ENCODE data around the gene DDRGK1. TPM values are rescaled to one million over a fixed set of nuclear protein-coding genes. Genes with fewer than 3 reads are reported as not detected.

Gene DDRGK1
- total and polyA plus RNA-seq, 2 donors from 2014 or later, result 81.8 to 92.5 TPM

DNA sequence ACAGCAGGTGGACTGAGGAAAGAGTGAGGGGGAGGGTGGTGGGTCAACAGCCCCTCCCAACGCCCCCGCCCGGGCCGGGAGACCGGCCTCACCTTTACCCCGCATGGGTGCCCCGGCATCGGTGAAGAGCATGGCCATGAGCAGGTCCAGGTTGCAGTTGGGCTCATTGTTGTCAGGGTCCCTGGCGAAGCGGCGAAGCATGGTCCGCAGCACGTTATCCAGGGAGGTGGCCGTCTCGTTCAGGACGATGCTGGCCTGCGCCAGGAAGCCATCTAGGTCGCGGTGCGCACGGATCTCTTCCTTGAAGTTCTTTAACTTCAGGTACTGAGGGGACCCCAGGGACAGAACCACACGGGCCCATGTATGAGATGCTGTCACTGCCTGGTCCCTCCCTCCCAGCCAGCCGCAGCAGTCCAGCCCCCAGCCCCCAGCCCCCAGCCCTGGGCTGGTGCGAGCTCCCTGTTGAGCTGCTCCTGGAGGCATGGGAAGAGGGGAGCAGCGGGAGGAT lies 29.6 kb upstream of the DDRGK1 start:
- no peak for FAIRE-seq
- peaks cover 3% of the 10 kb centered on the region for H3K27me3 ChIP-seq (ENCODE audit: control insufficient read depth, insufficient read depth, low read length)
- no peaks in the 10 kb centered on the region for H3K36me3 ChIP-seq (ENCODE audit: control insufficient read depth in 2 of 3, insufficient read depth in 3 of 3, low read length in 3 of 3)
- DNase-seq, result no peak
- H3K9me3 ChIP-seq (ENCODE audit: control insufficient read depth in 2 of 3, insufficient read depth in 1 of 3, low read length in 3 of 3), result no peaks in the 10 kb centered on the region
- no peak overlapping the region for H3K9ac ChIP-seq (ENCODE audit: low read length in 3 of 3)
- intact Hi-C loops (cut with DNase I), result no loop called here
- TF ChIP-seq, protein P1, sequence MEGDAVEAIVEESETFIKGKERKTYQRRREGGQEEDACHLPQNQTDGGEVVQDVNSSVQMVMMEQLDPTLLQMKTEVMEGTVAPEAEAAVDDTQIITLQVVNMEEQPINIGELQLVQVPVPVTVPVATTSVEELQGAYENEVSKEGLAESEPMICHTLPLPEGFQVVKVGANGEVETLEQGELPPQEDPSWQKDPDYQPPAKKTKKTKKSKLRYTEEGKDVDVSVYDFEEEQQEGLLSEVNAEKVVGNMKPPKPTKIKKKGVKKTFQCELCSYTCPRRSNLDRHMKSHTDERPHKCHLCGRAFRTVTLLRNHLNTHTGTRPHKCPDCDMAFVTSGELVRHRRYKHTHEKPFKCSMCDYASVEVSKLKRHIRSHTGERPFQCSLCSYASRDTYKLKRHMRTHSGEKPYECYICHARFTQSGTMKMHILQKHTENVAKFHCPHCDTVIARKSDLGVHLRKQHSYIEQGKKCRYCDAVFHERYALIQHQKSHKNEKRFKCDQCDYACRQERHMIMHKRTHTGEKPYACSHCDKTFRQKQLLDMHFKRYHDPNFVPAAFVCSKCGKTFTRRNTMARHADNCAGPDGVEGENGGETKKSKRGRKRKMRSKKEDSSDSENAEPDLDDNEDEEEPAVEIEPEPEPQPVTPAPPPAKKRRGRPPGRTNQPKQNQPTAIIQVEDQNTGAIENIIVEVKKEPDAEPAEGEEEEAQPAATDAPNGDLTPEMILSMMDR (IDR thresholded peaks at IDR 0.05; ENCODE audit: borderline replicate concordance, extremely low read depth, insufficient read depth), result no peak
- H3K27ac ChIP-seq (ENCODE audit: low read depth in 2 of 2, low read length in 2 of 2), result no peak overlapping the region
- H3K4me1 ChIP-seq (ENCODE audit: control insufficient read depth in 2 of 3, insufficient read depth in 2 of 3, low read depth in 1 of 3, low read length in 3 of 3), result no peaks in the 10 kb centered on the region
- H3K4me3 ChIP-seq (ENCODE audit: low read length in 3 of 3), result no peak overlapping the region

DNA sequence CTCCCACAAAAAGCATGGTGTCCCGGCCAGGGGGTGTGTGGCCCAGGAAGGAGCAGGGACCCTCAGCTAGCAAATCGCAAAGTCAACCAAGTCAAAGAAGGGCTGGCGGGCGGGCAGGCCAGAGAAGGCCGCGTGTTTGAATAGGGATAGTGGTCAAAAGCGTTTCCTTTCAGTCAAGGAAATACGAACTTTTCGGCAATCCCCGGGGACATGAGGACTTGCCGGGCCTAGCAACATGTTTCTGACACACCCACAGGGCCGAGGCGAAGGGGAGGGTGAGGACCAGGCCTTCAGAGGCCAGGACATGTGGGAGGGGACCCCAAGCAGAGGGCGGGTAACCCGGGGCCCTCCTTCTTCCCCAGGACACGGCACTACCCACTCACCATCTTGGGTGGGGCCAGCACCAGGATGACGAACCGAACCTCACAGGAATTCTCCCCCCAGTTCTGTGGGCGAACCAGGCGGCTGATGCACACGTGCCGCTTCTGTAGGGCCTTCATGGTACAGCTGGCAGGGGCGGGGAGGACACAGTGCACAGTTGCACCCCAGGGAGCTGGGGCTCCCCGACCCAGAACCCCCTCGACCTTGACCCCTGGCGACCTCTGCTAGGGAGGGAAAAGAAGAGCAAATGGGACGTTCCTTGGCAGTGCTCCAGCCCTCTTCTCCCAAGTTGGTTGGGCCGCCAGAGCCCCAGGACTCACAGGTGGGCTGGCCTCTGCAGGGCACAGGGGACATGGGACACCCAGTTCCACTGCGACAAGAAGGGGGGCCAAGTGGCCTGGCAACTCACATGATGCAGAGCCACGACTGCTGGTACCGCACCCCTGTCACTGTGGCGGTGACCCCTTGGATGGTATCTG lies 28.9 kb upstream of the DDRGK1 start:
- Histone ChIP-seq H3K27ac (ENCODE audit: low read depth in 2 of 2, low read length in 2 of 2) (no peak overlapping the region), H3K9ac (ENCODE audit: low read length in 3 of 3) (no peak overlapping the region), H3K27me3 (ENCODE audit: control insufficient read depth, insufficient read depth, low read length) (peaks cover 3% of the 10 kb centered on the region), H3K4me1 (ENCODE audit: control insufficient read depth in 2 of 3, insufficient read depth in 2 of 3, low read depth in 1 of 3, low read length in 3 of 3) (no peaks in the 10 kb centered on the region), H3K36me3 (ENCODE audit: control insufficient read depth in 2 of 3, insufficient read depth in 3 of 3, low read length in 3 of 3) (no peaks in the 10 kb centered on the region), H3K9me3 (ENCODE audit: control insufficient read depth in 2 of 3, insufficient read depth in 1 of 3, low read length in 3 of 3) (no peaks in the 10 kb centered on the region), H3K4me3 (ENCODE audit: low read length in 3 of 3) (no peak overlapping the region)
- DNase-seq (no peak), FAIRE-seq (no peak)
- intact Hi-C loops (cut with DNase I), result no loop called here
- TF ChIP-seq, protein P1 (IDR thresholded peaks at IDR 0.05; ENCODE audit: borderline replicate concordance, extremely low read depth, insufficient read depth), result no peak

DNA sequence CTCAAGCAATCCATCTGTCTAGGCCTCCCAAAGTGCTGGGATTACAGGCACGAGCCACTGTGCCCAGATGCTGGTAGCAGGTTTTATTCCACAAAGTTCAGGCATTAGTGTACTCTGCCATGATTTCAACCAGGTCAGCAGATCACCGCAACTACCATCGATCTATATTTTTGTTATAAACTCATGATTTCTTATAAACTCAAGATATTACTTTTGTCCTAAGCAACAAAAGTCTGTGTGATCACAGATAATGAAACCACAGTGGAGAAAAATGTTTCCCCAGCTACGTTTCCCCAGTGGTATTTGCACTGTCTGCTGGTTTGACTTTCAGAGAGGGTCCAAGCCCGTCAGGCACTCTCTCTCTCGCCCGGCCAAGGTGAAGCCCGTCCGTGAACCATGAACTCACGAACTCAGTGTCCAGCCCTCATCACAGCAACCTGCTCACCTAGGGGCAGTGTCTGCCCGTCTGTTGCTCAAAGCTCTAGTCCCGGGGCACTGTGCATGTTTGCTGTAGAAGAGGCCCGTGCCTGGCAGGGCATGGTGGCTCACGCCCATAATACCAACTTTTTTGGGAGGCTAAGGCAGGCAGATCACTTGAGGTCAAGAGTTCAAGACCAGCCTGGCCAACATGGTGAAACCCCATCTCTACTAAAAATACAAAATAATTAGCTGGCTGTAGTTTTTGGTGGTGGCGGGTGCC lies 27.6 kb upstream of the DDRGK1 start:
- TF ChIP-seq, protein P1 (IDR thresholded peaks at IDR 0.05; ENCODE audit: borderline replicate concordance, extremely low read depth, insufficient read depth), result no peak
- intact Hi-C loops (cut with DNase I), result no loop called here
- FAIRE-seq, result no peak

More for the DNA sequence above, 27.6 kb upstream of the DDRGK1 start:
- no peak overlapping the region for H3K9ac ChIP-seq (ENCODE audit: low read length in 3 of 3)
- H3K27ac ChIP-seq (ENCODE audit: low read depth in 2 of 2, low read length in 2 of 2), result no peak overlapping the region
- no peaks in the 10 kb centered on the region for H3K4me1 ChIP-seq (ENCODE audit: control insufficient read depth in 2 of 3, insufficient read depth in 2 of 3, low read depth in 1 of 3, low read length in 3 of 3)
- H3K9me3 ChIP-seq (ENCODE audit: control insufficient read depth in 2 of 3, insufficient read depth in 1 of 3, low read length in 3 of 3), result no peaks in the 10 kb centered on the region
- no peak overlapping the region for H3K4me3 ChIP-seq (ENCODE audit: low read length in 3 of 3)
- H3K36me3 ChIP-seq (ENCODE audit: control insufficient read depth in 2 of 3, insufficient read depth in 3 of 3, low read length in 3 of 3), result no peaks in the 10 kb centered on the region
- DNase-seq, result no peak
- H3K27me3 ChIP-seq (ENCODE audit: control insufficient read depth, insufficient read depth, low read length), result peaks cover 3% of the 10 kb centered on the region

Measured in kidney (tissue), 14 donors.